A549 (cell line): ENCODE results near the gene C14orf132. TPM values are rescaled to one million over a fixed set of nuclear protein-coding genes. Genes with fewer than 3 reads are reported as not detected.

Source experiments
- ATAC-seq, 2 experiments: fragments of 200-7000 bp in 1 of 2; fragments of >200 bp in 1 of 2; cut with Nextera tagmentation in 1 of 2; cut with Tn5 transposase in 1 of 2; 3 replicates each; pipeline versions ENCODE4 v1.8.0 to v1.9.1; 2018 to 2020; ENCODE audit warnings: mild to moderate bottlenecking in 1 of 2, moderate library complexity in 1 of 2
- CTCF ChIA-PET: fragments of 300-600 bp; sonication (Branson Sonifier 250); formaldehyde crosslinking; extraction: SDS; loops from one replicate; lab custom pipeline; 2021; ENCODE audit warnings: antibody characterized with exemption, inconsistent platforms; lab: Yijun Ruan, JAX
- POLR2A ChIA-PET: fragments of 350-600 bp; formaldehyde crosslinking; extraction: SDS; loops from one replicate; lab custom pipeline; 2021; ENCODE audit warnings: antibody characterized with exemption, inconsistent platforms; lab: Yijun Ruan, JAX
- DNase-seq, 2 experiments: peaks; one replicate each; pipeline versions ENCODE4 v3.0.0 to v3.0.0-alpha.2; 2011 to 2016; ENCODE audit warnings: low read depth in 1 of 2, low spot score in 1 of 2
- FAIRE-seq: peaks from 2 replicates; lab custom pipeline; 2011; peaks lifted over from hg19 to GRCh38; lab: Jason Lieb, UNC
- H3K27ac ChIP-seq, 2 experiments: fragments of >200 bp; sonication (Bioruptor Twin); formaldehyde crosslinking; 3 replicates each; pipeline ENCODE4 v1.5.1; 2016 to 2017
- H3K4me1 ChIP-seq: fragments of >200 bp; sonication (Bioruptor Twin); formaldehyde crosslinking; 3 replicates; pipeline ENCODE4 v1.6.1; 2016
- H3K4me2 ChIP-seq: fragments of >200 bp; sonication (Bioruptor Twin); formaldehyde crosslinking; 3 replicates; pipeline ENCODE4 v1.6.1; 2016
- H3K4me3 ChIP-seq: fragments of >200 bp; sonication (Bioruptor Twin); formaldehyde crosslinking; 3 replicates; pipeline ENCODE4 v1.5.1; 2016
- H3K9me3 ChIP-seq: fragments of >200 bp; sonication (Bioruptor Twin); formaldehyde crosslinking; 3 replicates; pipeline ENCODE4 v1.6.1; 2016
- CHD2 ChIP-seq: fragments of 150-350 bp; IDR thresholded peaks from 2 replicates; pipeline ENCODE4 v1.6.1; 2014; ENCODE audit warnings: low read length; ENCODE audit not compliant: partially characterized antibody
- EHF ChIP-seq: fragments of 250-450 bp; sonication (Bioruptor Pico); IDR thresholded peaks from 2 replicates; pipeline ENCODE4 v1.5.0; 2020; ENCODE audit warnings: mild to moderate bottlenecking
- EP300 ChIP-seq, 2 experiments: fragments of >200 bp; sonication (Bioruptor Twin); formaldehyde crosslinking; IDR thresholded peaks; 2 replicates in 1 of 2; 3 replicates in 1 of 2; pipeline ENCODE4 v1.6.1; 2016 to 2017
- HDAC2 ChIP-seq: fragments of 200-600 bp; sonication (generic); IDR thresholded peaks from 2 replicates; pipeline ENCODE4 v1.6.1; 2016
- HOXA7 ChIP-seq: fragments of 250-450 bp; sonication (Bioruptor Pico); IDR thresholded peaks from 2 replicates; pipeline ENCODE4 v1.5.0; 2020; ENCODE audit warnings: mild to moderate bottlenecking, moderate library complexity
- MYC ChIP-seq: IDR thresholded peaks from 2 replicates; pipeline ENCODE4 v1.6.1; 2012; ENCODE audit warnings: mild to moderate bottlenecking, inconsistent platforms, low read length, improper control_type of control experiment, borderline replicate concordance
- NFE2L2 ChIP-seq: fragments of 150-350 bp; conservative IDR thresholded peaks from 2 replicates; pipeline ENCODE4 v1.6.1; 2014; ENCODE audit warnings: low read length
- NR3C1 ChIP-seq: fragments of >200 bp; sonication (Bioruptor Twin); formaldehyde crosslinking; IDR thresholded peaks from 3 replicates; pipeline ENCODE4 v1.6.1; 2017
- PHF8 ChIP-seq: fragments of 200-600 bp; sonication (generic); IDR thresholded peaks from 2 replicates; pipeline ENCODE4 v1.6.1; 2016; ENCODE audit warnings: low read depth, mild to moderate bottlenecking, antibody characterized with exemption, moderate library complexity, borderline replicate concordance
- POLR2AphosphoS2 ChIP-seq: conservative IDR thresholded peaks from 2 replicates; pipeline ENCODE4 v1.6.1; 2012; ENCODE audit warnings: low read length, improper control_type of control experiment, inconsistent platforms
- RARB ChIP-seq: fragments of 250-450 bp; sonication (Bioruptor Pico); IDR thresholded peaks from 2 replicates; pipeline ENCODE4 v1.8.0; 2021; ENCODE audit warnings: mild to moderate bottlenecking, moderate library complexity
- SREBF2 ChIP-seq: fragments of 450-650 bp; IDR thresholded peaks from 2 replicates; pipeline ENCODE4 v1.6.1; 2014; ENCODE audit warnings: mild to moderate bottlenecking, moderate library complexity
- ZC3H11A ChIP-seq: fragments of 450-650 bp; IDR thresholded peaks from 2 replicates; pipeline ENCODE4 v1.6.1; 2014; ENCODE audit warnings: antibody characterized with exemption, mild to moderate bottlenecking
- WGBS: methylation state at CpG from one replicate; pipeline ENCODE4 v1.1.6; 2017; ENCODE audit errors: missing lambda C conversion rate; 5-methylcytosine and 5-hydroxymethylcytosine counted together
- polyA plus RNA-seq, 4 experiments: library from polyadenylated mRNA; depleted of rRNA in 3 of 4; stranded (reverse); fragments of >200 nt; fragmentation: RNase III in 1 of 4; extraction: RNeasy Plus Mini Kit Qiagen cat#74134 plus additional on column Dnase treatment in 1 of 4; gene quantifications; 2 replicates in 3 of 4; 3 replicates in 1 of 4; pipeline ENCODE4 v1.2.3, GENCODE V29; 2011 to 2017
- TF ChIP-seq, protein P1 (sequence below): IDR thresholded peaks from 2 replicates; pipeline ENCODE4 v1.6.1; 2012; ENCODE audit warnings: low read depth, borderline replicate concordance
- TF ChIP-seq, protein P2 (sequence below): fragments of 250-450 bp; sonication (Bioruptor Pico); IDR thresholded peaks from 2 replicates; pipeline ENCODE4 v1.5.0; 2020; ENCODE audit warnings: low read depth, mild to moderate bottlenecking, moderate library complexity
- TF ChIP-seq, protein P3 (sequence below): fragments of 250-450 bp; sonication (Bioruptor Pico); IDR thresholded peaks from 2 replicates; pipeline ENCODE4 v1.5.0; 2021; ENCODE audit warnings: mild to moderate bottlenecking, moderate library complexity, borderline replicate concordance
- TF ChIP-seq, protein P4 (sequence below): fragments of >200 bp; sonication (Bioruptor Twin); formaldehyde crosslinking; IDR thresholded peaks from 3 replicates; pipeline ENCODE4 v1.5.1; 2016

Gene C14orf132
- polyA plus RNA-seq, 2 of the 4 experiments (the other 2 are of a cell fraction) = 4.6 to 8.5 TPM

DNA sequence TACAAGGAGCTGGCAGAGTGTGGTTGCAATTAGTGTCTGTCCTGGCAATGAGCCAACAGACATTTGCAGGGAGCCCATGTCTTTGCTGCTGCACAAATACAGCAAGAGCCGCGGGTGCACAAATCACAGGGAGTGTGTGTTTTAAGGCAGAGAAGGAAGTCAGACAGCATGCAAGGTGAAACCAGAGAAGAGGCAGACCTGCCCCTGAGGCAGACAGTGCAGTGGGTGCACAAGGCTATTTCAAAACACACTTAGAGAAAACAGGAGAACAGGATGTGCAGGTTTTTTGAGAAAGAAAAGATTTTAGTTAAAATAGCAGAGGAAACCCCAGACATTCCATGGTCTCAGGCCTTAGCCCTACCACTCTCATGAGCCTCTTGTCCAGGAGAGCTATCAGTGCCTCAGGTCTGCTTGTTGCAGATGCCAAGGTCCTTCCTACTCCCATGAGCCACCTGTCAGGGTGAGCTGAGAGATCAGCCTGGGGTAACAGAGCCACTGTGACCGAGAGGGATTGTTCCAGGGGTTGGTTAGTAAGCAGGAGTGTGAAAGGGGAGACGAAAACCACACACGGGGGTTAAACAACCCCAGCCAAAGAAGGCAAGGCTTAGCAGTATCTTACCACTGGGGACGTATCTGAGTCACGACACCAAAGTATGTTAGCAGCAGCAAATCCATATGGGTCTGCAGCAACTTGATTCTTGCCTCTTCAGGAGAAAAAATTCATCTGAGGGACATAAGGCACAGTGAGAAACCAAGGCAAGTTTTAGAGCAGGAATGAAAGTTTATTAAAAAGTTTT, 78.1 kb downstream of the C14orf132 start:
- H3K4me3 ChIP-seq = no peak overlapping the region
- ATAC-seq (no peak), DNase-seq (no peak), FAIRE-seq (no peak)
- H3K4me2 ChIP-seq = no peak overlapping the region
- TF ChIP-seq POLR2AphosphoS2 = no peak
- no peak for TF ChIP-seq SREBF2
- no peak for TF ChIP-seq NR3C1
- TF ChIP-seq EP300 (IDR thresholded peaks at IDR 0.05) = no peak
- TF ChIP-seq RARB (CRISPR knock-in tag) = no peak
- TF ChIP-seq, protein P1, sequence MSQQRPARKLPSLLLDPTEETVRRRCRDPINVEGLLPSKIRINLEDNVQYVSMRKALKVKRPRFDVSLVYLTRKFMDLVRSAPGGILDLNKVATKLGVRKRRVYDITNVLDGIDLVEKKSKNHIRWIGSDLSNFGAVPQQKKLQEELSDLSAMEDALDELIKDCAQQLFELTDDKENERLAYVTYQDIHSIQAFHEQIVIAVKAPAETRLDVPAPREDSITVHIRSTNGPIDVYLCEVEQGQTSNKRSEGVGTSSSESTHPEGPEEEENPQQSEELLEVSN = no peak
- TF ChIP-seq PHF8 = no peak
- TF ChIP-seq, protein P2, sequence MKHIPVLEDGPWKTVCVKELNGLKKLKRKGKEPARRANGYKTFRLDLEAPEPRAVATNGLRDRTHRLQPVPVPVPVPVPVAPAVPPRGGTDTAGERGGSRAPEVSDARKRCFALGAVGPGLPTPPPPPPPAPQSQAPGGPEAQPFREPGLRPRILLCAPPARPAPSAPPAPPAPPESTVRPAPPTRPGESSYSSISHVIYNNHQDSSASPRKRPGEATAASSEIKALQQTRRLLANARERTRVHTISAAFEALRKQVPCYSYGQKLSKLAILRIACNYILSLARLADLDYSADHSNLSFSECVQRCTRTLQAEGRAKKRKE (CRISPR knock-in tag) = no peak
- TF ChIP-seq, protein P3, sequence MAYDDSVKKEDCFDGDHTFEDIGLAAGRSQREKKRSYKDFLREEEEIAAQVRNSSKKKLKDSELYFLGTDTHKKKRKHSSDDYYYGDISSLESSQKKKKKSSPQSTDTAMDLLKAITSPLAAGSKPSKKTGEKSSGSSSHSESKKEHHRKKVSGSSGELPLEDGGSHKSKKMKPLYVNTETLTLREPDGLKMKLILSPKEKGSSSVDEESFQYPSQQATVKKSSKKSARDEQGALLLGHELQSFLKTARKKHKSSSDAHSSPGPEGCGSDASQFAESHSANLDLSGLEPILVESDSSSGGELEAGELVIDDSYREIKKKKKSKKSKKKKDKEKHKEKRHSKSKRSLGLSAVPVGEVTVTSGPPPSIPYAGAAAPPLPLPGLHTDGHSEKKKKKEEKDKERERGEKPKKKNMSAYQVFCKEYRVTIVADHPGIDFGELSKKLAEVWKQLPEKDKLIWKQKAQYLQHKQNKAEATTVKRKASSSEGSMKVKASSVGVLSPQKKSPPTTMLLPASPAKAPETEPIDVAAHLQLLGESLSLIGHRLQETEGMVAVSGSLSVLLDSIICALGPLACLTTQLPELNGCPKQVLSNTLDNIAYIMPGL = no peak
- no peak for TF ChIP-seq HDAC2
- TF ChIP-seq EHF (CRISPR knock-in tag) = no peak
- no peak for TF ChIP-seq NFE2L2
- no peak for TF ChIP-seq HOXA7 (CRISPR knock-in tag)
- no peak for TF ChIP-seq MYC
- TF ChIP-seq, protein P4, sequence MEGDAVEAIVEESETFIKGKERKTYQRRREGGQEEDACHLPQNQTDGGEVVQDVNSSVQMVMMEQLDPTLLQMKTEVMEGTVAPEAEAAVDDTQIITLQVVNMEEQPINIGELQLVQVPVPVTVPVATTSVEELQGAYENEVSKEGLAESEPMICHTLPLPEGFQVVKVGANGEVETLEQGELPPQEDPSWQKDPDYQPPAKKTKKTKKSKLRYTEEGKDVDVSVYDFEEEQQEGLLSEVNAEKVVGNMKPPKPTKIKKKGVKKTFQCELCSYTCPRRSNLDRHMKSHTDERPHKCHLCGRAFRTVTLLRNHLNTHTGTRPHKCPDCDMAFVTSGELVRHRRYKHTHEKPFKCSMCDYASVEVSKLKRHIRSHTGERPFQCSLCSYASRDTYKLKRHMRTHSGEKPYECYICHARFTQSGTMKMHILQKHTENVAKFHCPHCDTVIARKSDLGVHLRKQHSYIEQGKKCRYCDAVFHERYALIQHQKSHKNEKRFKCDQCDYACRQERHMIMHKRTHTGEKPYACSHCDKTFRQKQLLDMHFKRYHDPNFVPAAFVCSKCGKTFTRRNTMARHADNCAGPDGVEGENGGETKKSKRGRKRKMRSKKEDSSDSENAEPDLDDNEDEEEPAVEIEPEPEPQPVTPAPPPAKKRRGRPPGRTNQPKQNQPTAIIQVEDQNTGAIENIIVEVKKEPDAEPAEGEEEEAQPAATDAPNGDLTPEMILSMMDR = no peak
- no peak for TF ChIP-seq ZC3H11A
- TF ChIP-seq CHD2 = no peak
- H3K4me1 ChIP-seq = peaks cover 20% of the 10 kb centered on the region
- peaks cover 48% of the 10 kb centered on the region for H3K9me3 ChIP-seq
- peak overlapping the region in 1 of 2 experiments; percentile 35; a peak in 1 of 6 replicates for H3K27ac ChIP-seq
- ChIA-PET CTCF (interaction anchor here (1.3 to 4.4 kb wide), 2 partner anchors 17 to 161 kb away, joined by 3 to 19 read pairs; no protein-coding TSS in a partner anchor), POLR2A (no interaction called here)
- 55% methylated on average over 7 of the region's 7 CpGs for WGBS

DNA sequence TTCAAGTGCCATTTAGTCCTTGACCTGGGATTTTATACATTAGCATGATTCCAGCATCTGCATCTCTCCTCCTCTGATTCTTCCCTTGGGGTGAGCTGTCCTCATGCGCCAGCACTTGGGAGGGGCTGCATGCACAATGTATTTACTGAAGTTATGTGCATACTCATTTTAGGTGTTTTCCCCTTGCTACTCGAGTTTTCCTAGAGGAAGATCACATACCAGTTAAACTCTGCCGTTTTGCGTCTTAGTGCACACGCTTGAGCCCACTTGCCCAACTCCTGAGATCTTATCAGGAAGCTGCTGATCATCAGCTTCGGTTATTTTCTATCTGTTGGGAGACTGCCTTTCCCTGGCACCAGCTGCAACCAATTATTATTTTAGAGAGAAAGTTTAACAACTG, 78.8 kb downstream of the C14orf132 start:
- 68% methylated on average over 6 of the region's 6 CpGs for WGBS
- Histone ChIP-seq H3K4me3 (no peak overlapping the region), H3K4me2 (no peak overlapping the region), H3K27ac (no peak overlapping the region), H3K4me1 (peaks cover 26% of the 10 kb centered on the region), H3K9me3 (peaks cover 42% of the 10 kb centered on the region)
- ATAC-seq = no peak
- no peak for FAIRE-seq
- no peak for DNase-seq
- CTCF ChIA-PET = interaction anchor here (1.3 to 4.4 kb wide), 2 partner anchors 17 to 160 kb away, joined by 3 to 19 read pairs; no protein-coding TSS in a partner anchor
- no peak for TF ChIP-seq MYC
- POLR2A ChIA-PET = no interaction called here
